H1 (cell line): ENCODE measurements around the gene ZMYND15. TPM values are rescaled to one million over a fixed set of nuclear protein-coding genes. Genes with fewer than 3 reads are reported as not detected.

Experiments
- CTCF ChIA-PET: fragments of 300-600 bp; sonication (Branson Sonifier 250); formaldehyde crosslinking; loops from one replicate; lab custom pipeline; 2021; ENCODE audit not compliant: partially characterized antibody; lab: Charles Lee
- POLR2A ChIA-PET: fragments of 300-600 bp; sonication (Branson Sonifier 250); formaldehyde crosslinking; loops from one replicate; lab custom pipeline; 2021; ENCODE audit warnings: inconsistent platforms; ENCODE audit not compliant: partially characterized antibody; lab: Charles Lee
- DNase-seq, 2 experiments: peaks; one replicate each; pipeline versions ENCODE4 v3.0.0 to v3.0.0-alpha.2; 2010 to 2022; ENCODE audit warnings: low spot score in 2 of 2, low read depth in 1 of 2, mixed read lengths in 1 of 2
- FAIRE-seq: peaks from 2 replicates; lab custom pipeline; 2011; peaks lifted over from hg19 to GRCh38; lab: Jason Lieb, UNC
- H2AFZ ChIP-seq: 2 replicates; pipeline ENCODE4 v1.8.1; 2012; ENCODE audit warnings: low read length, inconsistent platforms
- H2AK5ac ChIP-seq: 2 replicates; pipeline ENCODE4 v1.6.1; 2013; ENCODE audit warnings: low read depth, low read length
- H2BK120ac ChIP-seq: replicated peaks from 2 replicates; pipeline ENCODE3; 2013; ENCODE audit warnings: low read depth, low read length, inconsistent platforms
- H2BK12ac ChIP-seq: 2 replicates; pipeline ENCODE4 v1.6.1; 2013; ENCODE audit warnings: low read depth, low read length
- H2BK15ac ChIP-seq: 2 replicates; pipeline ENCODE4 v1.6.1; 2013; ENCODE audit warnings: low read length
- H2BK20ac ChIP-seq: 2 replicates; pipeline ENCODE4 v1.6.1; 2013; ENCODE audit warnings: low read length
- H2BK5ac ChIP-seq: 2 replicates; pipeline ENCODE4 v1.6.1; 2013; ENCODE audit warnings: low read depth, low read length
- H3K14ac ChIP-seq: 2 replicates; pipeline ENCODE4 v1.6.1; 2013; ENCODE audit warnings: inconsistent platforms; ENCODE audit not compliant: insufficient read length
- H3K18ac ChIP-seq: 2 replicates; pipeline ENCODE4 v1.6.1; 2013; ENCODE audit warnings: low read length; ENCODE audit errors: extremely low read depth
- H3K23ac ChIP-seq: 2 replicates; pipeline ENCODE4 v1.6.1; 2013; ENCODE audit warnings: inconsistent platforms; ENCODE audit not compliant: insufficient read length
- H3K23me2 ChIP-seq: 2 replicates; pipeline ENCODE4 v1.6.1; 2013; ENCODE audit warnings: low read depth, low read length
- H3K27ac ChIP-seq: 2 replicates; pipeline ENCODE4 v1.6.1; 2011; ENCODE audit warnings: low read depth, low read length, inconsistent platforms
- H3K27me3 ChIP-seq, 4 experiments: replicated peaks in 1 of 4; 1 replicate in 1 of 4; 2 replicates in 3 of 4; pipeline versions ENCODE4 v1.6.1 to v1.8.1; 2011 to 2013; ENCODE audit warnings: low read length in 3 of 4, mild to moderate bottlenecking in 3 of 4, inconsistent platforms in 2 of 4, mixed read lengths in 2 of 4, moderate library complexity in 1 of 4; ENCODE audit not compliant: control insufficient read depth in 3 of 4, insufficient read depth in 3 of 4; ENCODE audit errors: extremely low read depth in 1 of 4
- H3K36me3 ChIP-seq, 4 experiments: 2 replicates each; pipeline versions ENCODE4 v1.6.1 to v1.8.1; 2011 to 2013; ENCODE audit warnings: mild to moderate bottlenecking in 4 of 4, low read length in 3 of 4, moderate library complexity in 2 of 4, control low read depth in 1 of 4, inconsistent platforms in 1 of 4; ENCODE audit not compliant: insufficient read depth in 4 of 4, control insufficient read depth in 2 of 4
- H3K4ac ChIP-seq: replicated peaks from 2 replicates; pipeline ENCODE3; 2013; ENCODE audit warnings: low read length, low read depth, mixed read lengths, inconsistent platforms; ENCODE audit not compliant: insufficient read length
- H3K4me1 ChIP-seq, 4 experiments: replicated peaks in 1 of 4; 1 replicate in 1 of 4; 2 replicates in 3 of 4; pipeline versions ENCODE4 v1.6.1 to v1.8.1; 2011 to 2013; ENCODE audit warnings: low read length in 3 of 4, inconsistent platforms in 2 of 4, mixed read lengths in 1 of 4; ENCODE audit not compliant: insufficient read depth in 4 of 4, control insufficient read depth in 3 of 4
- H3K4me2 ChIP-seq, 2 experiments: 2 replicates each; pipeline versions ENCODE4 v1.6.1 to v1.8.1; 2011 to 2013; ENCODE audit warnings: low read depth in 2 of 2, low read length in 2 of 2, control low read depth in 1 of 2, inconsistent platforms in 1 of 2, mild to moderate bottlenecking in 1 of 2; ENCODE audit not compliant: insufficient read depth in 1 of 2
- H3K4me3 ChIP-seq, 4 experiments: fragments of 200-600, 300-600 bp in 1 of 4; sonication (generic), shearing (Covaris generic), sonication (Bioruptor Twin) in 1 of 4; 2 replicates each; pipeline versions ENCODE4 v1.5.1 to v1.8.1; 2011 to 2016; ENCODE audit warnings: low read length in 4 of 4, low read depth in 3 of 4, control low read depth in 2 of 4, inconsistent platforms in 2 of 4, mild to moderate bottlenecking in 2 of 4, mixed read lengths in 1 of 4, moderate library complexity in 1 of 4; ENCODE audit not compliant: insufficient read depth in 2 of 4; ENCODE audit errors: extremely low read depth in 1 of 4
- H3K56ac ChIP-seq: replicated peaks from 2 replicates; pipeline ENCODE3; 2013; ENCODE audit warnings: low read depth, mild to moderate bottlenecking, mixed read lengths, low read length, inconsistent platforms; ENCODE audit not compliant: insufficient read length
- H3K79me1 ChIP-seq: 2 replicates; pipeline ENCODE4 v1.6.1; 2013; ENCODE audit warnings: low read depth, low read length, control low read depth
- H3K79me2 ChIP-seq, 2 experiments: 2 replicates each; pipeline versions ENCODE4 v1.6.1 to v1.8.1; 2012 to 2013; ENCODE audit warnings: low read length in 2 of 2, mild to moderate bottlenecking in 2 of 2, inconsistent platforms in 1 of 2; ENCODE audit not compliant: insufficient read depth in 2 of 2, control insufficient read depth in 1 of 2
- H3K9ac ChIP-seq, 4 experiments: replicated peaks in 1 of 4; 1 replicate in 1 of 4; 2 replicates in 3 of 4; pipeline versions ENCODE4 v1.6.1 to v1.8.1; 2011 to 2013; ENCODE audit warnings: low read depth in 3 of 4, low read length in 3 of 4, control low read depth in 2 of 4, mild to moderate bottlenecking in 2 of 4, moderate library complexity in 2 of 4, inconsistent platforms in 1 of 4; ENCODE audit errors: extremely low read depth in 1 of 4
- H3K9me3 ChIP-seq, 2 experiments: 2 replicates each; pipeline versions ENCODE4 v1.6.1 to v1.8.1; 2012 to 2013; ENCODE audit warnings: mild to moderate bottlenecking in 2 of 2, moderate library complexity in 2 of 2, control low read depth in 1 of 2, inconsistent platforms in 1 of 2, low read depth in 1 of 2, low read length in 1 of 2, mixed read lengths in 1 of 2; ENCODE audit not compliant: insufficient read depth in 2 of 2
- H4K20me1 ChIP-seq, 2 experiments: replicated peaks in 1 of 2; 2 replicates each; pipeline versions ENCODE3 to v1.8.1; 2011 to 2013; ENCODE audit warnings: inconsistent platforms in 2 of 2, low read length in 2 of 2, mild to moderate bottlenecking in 1 of 2; ENCODE audit not compliant: insufficient read depth in 2 of 2, control insufficient read depth in 1 of 2
- H4K5ac ChIP-seq: 2 replicates; pipeline ENCODE4 v1.6.1; 2013; ENCODE audit warnings: low read length, low read depth, mixed read lengths, inconsistent platforms; ENCODE audit not compliant: insufficient read length
- H4K8ac ChIP-seq: 2 replicates; pipeline ENCODE4 v1.8.0; 2013; ENCODE audit warnings: mild to moderate bottlenecking, moderate library complexity, low read length, inconsistent platforms; ENCODE audit not compliant: insufficient read depth; ENCODE audit errors: extremely low read depth
- H4K91ac ChIP-seq: replicated peaks from 2 replicates; pipeline ENCODE3; 2013; ENCODE audit warnings: low read length, mixed read lengths, inconsistent platforms; ENCODE audit not compliant: insufficient read length
- ATF2 ChIP-seq: IDR thresholded peaks from 2 replicates; pipeline ENCODE4 v1.6.1; 2012; ENCODE audit warnings: low read length, inconsistent platforms
- CEBPB ChIP-seq: IDR thresholded peaks from 2 replicates; pipeline ENCODE4 v1.6.1; 2012; ENCODE audit warnings: low read depth, low read length
- EP300 ChIP-seq, 2 experiments: IDR thresholded peaks; 1 replicate in 1 of 2; 2 replicates in 1 of 2; pipeline ENCODE4 v1.6.1; 2011 to 2012; ENCODE audit warnings: low read depth in 2 of 2, low read length in 2 of 2, mild to moderate bottlenecking in 2 of 2, borderline replicate concordance in 1 of 2, inconsistent platforms in 1 of 2, moderate library complexity in 1 of 2
- FOSL1 ChIP-seq: IDR thresholded peaks from 2 replicates; pipeline ENCODE4 v1.6.1; 2011; ENCODE audit warnings: mild to moderate bottlenecking, low read depth, low read length, moderate library complexity; ENCODE audit not compliant: insufficient read depth
- HDAC6 ChIP-seq: IDR thresholded peaks from one replicate; pipeline ENCODE4 v1.7.1; 2012; ENCODE audit warnings: low read depth, mild to moderate bottlenecking, inconsistent platforms, low read length, moderate library complexity
- MAFK ChIP-seq: IDR thresholded peaks from 2 replicates; pipeline ENCODE4 v1.6.1; 2012; ENCODE audit warnings: low read depth, mild to moderate bottlenecking, improper control_type of control experiment, low read length
- NRF1 ChIP-seq: IDR thresholded peaks from 2 replicates; pipeline ENCODE4 v1.6.1; 2011; ENCODE audit warnings: mild to moderate bottlenecking, low read depth, low read length, improper control_type of control experiment
- SAP30 ChIP-seq: fragments of 300-600 bp; sonication (generic); IDR thresholded peaks from 2 replicates; pipeline ENCODE4 v1.7.1; 2012; ENCODE audit warnings: low read length, moderate library complexity, mild to moderate bottlenecking, inconsistent platforms; ENCODE audit not compliant: insufficient read depth, insufficient replicate concordance
- SP1 ChIP-seq: IDR thresholded peaks from 2 replicates; pipeline ENCODE4 v1.6.1; 2011; ENCODE audit warnings: low read depth, low read length
- ZNF274 ChIP-seq: IDR thresholded peaks from 2 replicates; pipeline ENCODE4 v1.7.0; 2012; ENCODE audit warnings: low read length, borderline replicate concordance; ENCODE audit errors: extremely low read depth
- WGBS, 2 experiments: shearing (Covaris generic) in 1 of 2; methylation state at CpG; one replicate each; pipeline versions ENCODE4 v1.1.6 to v1.1.7; 2013 to 2015; ENCODE audit warnings: low lambda C conversion rate in 2 of 2, mixed read lengths in 2 of 2, inconsistent platforms in 1 of 2, low coverage in 1 of 2, missing lambda C conversion rate in 1 of 2; ENCODE audit not compliant: insufficient replicate concordance in 2 of 2, insufficient coverage in 1 of 2, insufficient read length in 1 of 2; ENCODE audit errors: extremely low coverage in 1 of 2, missing lambda C conversion rate in 1 of 2; 5-methylcytosine and 5-hydroxymethylcytosine counted together
- polyA plus RNA-seq, 7 experiments: library from polyadenylated mRNA; depleted of rRNA in 3 of 7; stranded (reverse) in 5 of 7; unstranded in 2 of 7; fragments of >200 nt in 5 of 7; fragments of 200-250 nt in 2 of 7; gene quantifications; 1 replicate in 5 of 7; 2 replicates in 1 of 7; 4 replicates in 1 of 7; pipeline versions ENCODE4 v1.2.1 to v1.2.3, GENCODE V29; 2011 to 2013; ENCODE audit warnings: missing spikeins in 2 of 7, mixed read lengths in 2 of 7
- total RNA-seq: library from RNA; stranded (reverse); fragmentation: NEBNext Ultra II Directional; extraction: Animal tissue kit (Norgen Biotek cat#: 25700); gene quantifications from 2 replicates; pipeline ENCODE4 v1.2.1, GENCODE V29; 2021

ZMYND15 gene
- total and polyA plus RNA-seq, 2 of the 8 experiments (the other 6 are each of a cell fraction or from before 2014, with no cell fraction given): 0.53 to 0.58 TPM

GRCh38 chr17:4786106-4786511 lies 46.5 kb downstream of the ZMYND15 start, which contains the start of gene VMO1:
TSS of gene VMO1 (minus strand) at chr17:4786364. CDS start at chr17:4786352, 12 bp downstream.
- no peak within 1 kb of the TSS for H3K4ac ChIP-seq
- H3K4me3 ChIP-seq: no peak within 1 kb of the TSS
- H4K20me1 ChIP-seq: peaks cover 0 to 2% of the 10 kb centered on the region in 2 experiments
- no peak within 1 kb of the TSS; the same call in 1 of the 2 replicates for H2AK5ac ChIP-seq
- H2AFZ ChIP-seq: no peak within 1 kb of the TSS
- no peak within 1 kb of the TSS for H2BK120ac ChIP-seq
- no peak within 1 kb of the TSS for H3K23ac ChIP-seq
- H4K5ac ChIP-seq: no peak within 1 kb of the TSS
- no peak within 1 kb of the TSS for H2BK5ac ChIP-seq
- peaks cover 17% of the 10 kb centered on the region for H3K23me2 ChIP-seq
- H4K91ac ChIP-seq: no peak within 1 kb of the TSS
- ChIA-PET POLR2A (interaction anchor here (1.3 to 1.6 kb wide), 2 partner anchors 14 to 123 kb away, joined by 3 to 5 read pairs; partner anchors contain the start of gene TM4SF5), CTCF (interaction anchor here (0.7 to 4.8 kb wide), 12 partner anchors 8 to 119 kb away, joined by 3 to 27 read pairs (median 4); no protein-coding TSS in a partner anchor)
- H3K27me3 ChIP-seq: peaks cover 3 to 29% (median 18%) of the 10 kb centered on the region in 4 experiments; a peak in 6 of 7 replicates
- peak within 1 kb of the TSS; percentile 97 for H2BK12ac ChIP-seq
- peak within 1 kb of the TSS; percentile 11; the same call in 1 of the 2 replicates for H4K8ac ChIP-seq
- no peak within 1 kb of the TSS for H3K27ac ChIP-seq
- H2BK20ac ChIP-seq: no peak within 1 kb of the TSS
- peak within 1 kb of the TSS; percentile 72; the same call in 1 of the 2 replicates for H2BK15ac ChIP-seq
- peaks cover 0 to 15% (median 8%) of the 10 kb centered on the region in 4 experiments; a peak in 5 of 7 replicates for H3K4me1 ChIP-seq
- no peak within 1 kb of the TSS for H3K4me2 ChIP-seq
- no peaks in the 10 kb centered on the region for H3K79me2 ChIP-seq
- H3K79me1 ChIP-seq: no peaks in the 10 kb centered on the region
- no peak for FAIRE-seq
- DNase-seq: no peak
- no peaks in the 10 kb centered on the region for H3K9me3 ChIP-seq
- 91% methylated on average over 24 of the region's 24 CpGs; no CpG with 5 or more reads in 1 of the 2 experiments for WGBS, 2 experiments
- no peak for TF ChIP-seq NRF1
- no peak for TF ChIP-seq MAFK
- TF ChIP-seq CEBPB: no peak
- no peak for TF ChIP-seq FOSL1
- no peak for TF ChIP-seq ZNF274
- TF ChIP-seq EP300 (IDR thresholded peaks at IDR 0.05; ENCODE audit: borderline replicate concordance in 1 of 2, low read depth in 2 of 2, low read length in 2 of 2): no peak
- TF ChIP-seq SAP30: no peak
- TF ChIP-seq ATF2: no peak
- no peak for TF ChIP-seq HDAC6
- TF ChIP-seq SP1: no peak
- H3K9ac ChIP-seq: no peak within 1 kb of the TSS
- no peak within 1 kb of the TSS for H3K14ac ChIP-seq
- H3K56ac ChIP-seq: no peak within 1 kb of the TSS
- H3K18ac ChIP-seq: no peak within 1 kb of the TSS; the same call in 1 of the 2 replicates
- no peaks in the 10 kb centered on the region for H3K36me3 ChIP-seq
